VCaP (cell line): ENCODE measurements around the gene HLCS.

Source experiments
- H3K27ac ChIP-seq: fragments of 450-650 bp; 2 replicates; pipeline ENCODE4 v1.5.1; 2017
- TF ChIP-seq, protein P1 (sequence below): fragments of 450-650 bp; conservative IDR thresholded peaks from 2 replicates; pipeline ENCODE4 v1.5.1; 2017; ENCODE audit warnings: mild to moderate bottlenecking, moderate library complexity

HLCS gene

GRCh38 chr21:36766511-36766910, 200.0 kb downstream of the HLCS start:
- H3K27ac ChIP-seq: no peak overlapping the region
- TF ChIP-seq, protein P1, sequence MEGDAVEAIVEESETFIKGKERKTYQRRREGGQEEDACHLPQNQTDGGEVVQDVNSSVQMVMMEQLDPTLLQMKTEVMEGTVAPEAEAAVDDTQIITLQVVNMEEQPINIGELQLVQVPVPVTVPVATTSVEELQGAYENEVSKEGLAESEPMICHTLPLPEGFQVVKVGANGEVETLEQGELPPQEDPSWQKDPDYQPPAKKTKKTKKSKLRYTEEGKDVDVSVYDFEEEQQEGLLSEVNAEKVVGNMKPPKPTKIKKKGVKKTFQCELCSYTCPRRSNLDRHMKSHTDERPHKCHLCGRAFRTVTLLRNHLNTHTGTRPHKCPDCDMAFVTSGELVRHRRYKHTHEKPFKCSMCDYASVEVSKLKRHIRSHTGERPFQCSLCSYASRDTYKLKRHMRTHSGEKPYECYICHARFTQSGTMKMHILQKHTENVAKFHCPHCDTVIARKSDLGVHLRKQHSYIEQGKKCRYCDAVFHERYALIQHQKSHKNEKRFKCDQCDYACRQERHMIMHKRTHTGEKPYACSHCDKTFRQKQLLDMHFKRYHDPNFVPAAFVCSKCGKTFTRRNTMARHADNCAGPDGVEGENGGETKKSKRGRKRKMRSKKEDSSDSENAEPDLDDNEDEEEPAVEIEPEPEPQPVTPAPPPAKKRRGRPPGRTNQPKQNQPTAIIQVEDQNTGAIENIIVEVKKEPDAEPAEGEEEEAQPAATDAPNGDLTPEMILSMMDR: no peak

DNA sequence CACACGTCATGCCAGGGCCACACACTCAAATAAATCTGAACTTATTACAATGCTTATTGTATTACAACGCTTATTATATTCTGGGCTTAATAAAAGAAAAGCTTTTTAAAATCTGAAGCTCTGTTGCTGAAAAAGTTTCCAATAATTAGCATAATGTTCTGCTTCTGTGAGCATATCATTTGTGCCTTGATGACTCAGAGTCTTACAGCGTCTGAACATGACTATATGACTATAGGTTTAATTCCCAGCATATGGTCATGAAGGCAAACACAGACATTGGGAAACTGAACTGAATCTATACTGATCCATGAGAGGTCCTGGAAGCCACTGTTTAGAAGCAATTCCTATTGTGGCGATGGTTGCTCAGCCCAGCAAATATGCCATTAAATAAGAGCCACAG, 201.2 kb downstream of the HLCS start:
- TF ChIP-seq, protein P1: no peak

DNA sequence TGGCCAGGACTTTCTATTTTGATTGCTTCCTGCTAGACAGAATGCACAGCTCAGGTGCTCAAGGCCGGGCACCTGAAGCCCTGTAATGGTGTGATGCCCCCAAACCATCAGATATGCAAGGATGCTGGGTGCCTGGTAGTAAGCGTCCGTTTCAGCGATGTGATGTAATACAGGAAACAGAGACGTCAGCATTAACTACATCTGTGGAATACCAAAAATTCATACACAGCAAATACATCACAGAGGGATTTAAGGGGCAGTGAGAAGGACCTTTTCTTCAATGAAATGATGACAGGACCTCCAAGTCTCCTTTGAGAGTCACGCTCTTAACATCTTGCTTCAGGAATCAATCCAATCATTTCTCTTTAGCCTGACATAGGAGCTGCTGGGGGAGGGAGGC, 203.2 kb downstream of the HLCS start:
- no peak overlapping the region for H3K27ac ChIP-seq
- TF ChIP-seq, protein P1: no peak

More for the DNA sequence above, 201.2 kb downstream of the HLCS start:
- no peak overlapping the region for H3K27ac ChIP-seq

GRCh38 chr21:36762642-36763041, 203.8 kb downstream of the HLCS start:
- TF ChIP-seq, protein P1: no peak
- H3K27ac ChIP-seq: no peak overlapping the region

DNA sequence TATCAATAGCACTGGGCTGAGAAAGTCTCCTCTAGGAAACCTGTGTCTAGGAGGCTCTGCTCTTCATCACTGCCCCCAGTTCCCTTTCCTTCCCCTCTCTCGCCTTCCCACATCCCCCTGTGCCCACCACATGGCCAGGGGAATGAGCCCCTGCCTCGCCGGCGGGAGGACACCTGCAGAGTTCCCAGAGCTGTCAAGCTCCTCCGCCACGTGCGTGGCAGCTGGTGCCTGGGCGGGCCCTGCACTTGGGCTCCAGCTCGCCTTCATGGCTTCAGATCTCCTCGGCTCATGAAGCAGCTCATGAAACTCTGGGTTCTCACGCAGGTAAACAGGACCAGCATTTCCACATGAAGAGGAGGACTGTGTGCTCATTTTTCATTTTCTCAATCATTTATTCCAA, 204.8 kb downstream of the HLCS start:
- TF ChIP-seq, protein P1: no peak
- no peak overlapping the region for H3K27ac ChIP-seq

GRCh38 chr21:36759348-36760083, 207.0 kb downstream of the HLCS start:
- TF ChIP-seq, protein P1: no peak
- H3K27ac ChIP-seq: no peak overlapping the region

DNA sequence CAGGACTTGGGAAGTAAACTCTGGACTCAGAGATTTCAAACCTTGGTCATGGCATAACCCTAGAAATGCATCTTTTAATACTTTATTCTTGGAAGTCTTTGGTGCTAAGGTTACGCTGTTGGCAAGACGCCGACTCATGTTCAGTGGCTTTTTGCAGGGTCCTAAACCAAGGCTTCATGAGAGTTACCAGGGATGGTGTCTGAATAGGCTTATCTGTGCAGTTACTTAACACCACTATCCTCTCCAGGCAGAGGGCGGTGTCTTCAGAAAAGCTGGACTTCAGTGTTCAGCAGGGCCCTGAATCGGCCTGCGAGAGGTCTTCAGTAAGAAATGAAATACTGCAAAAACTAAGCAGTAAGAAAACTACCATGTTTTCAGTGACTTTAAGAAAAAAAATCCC, 209.3 kb downstream of the HLCS start:
- no peak overlapping the region for H3K27ac ChIP-seq
- TF ChIP-seq, protein P1: no peak; the same call in 1 of the 2 replicates
